ENCODE data around the gene RAD51B.

RAD51B gene

DNA sequence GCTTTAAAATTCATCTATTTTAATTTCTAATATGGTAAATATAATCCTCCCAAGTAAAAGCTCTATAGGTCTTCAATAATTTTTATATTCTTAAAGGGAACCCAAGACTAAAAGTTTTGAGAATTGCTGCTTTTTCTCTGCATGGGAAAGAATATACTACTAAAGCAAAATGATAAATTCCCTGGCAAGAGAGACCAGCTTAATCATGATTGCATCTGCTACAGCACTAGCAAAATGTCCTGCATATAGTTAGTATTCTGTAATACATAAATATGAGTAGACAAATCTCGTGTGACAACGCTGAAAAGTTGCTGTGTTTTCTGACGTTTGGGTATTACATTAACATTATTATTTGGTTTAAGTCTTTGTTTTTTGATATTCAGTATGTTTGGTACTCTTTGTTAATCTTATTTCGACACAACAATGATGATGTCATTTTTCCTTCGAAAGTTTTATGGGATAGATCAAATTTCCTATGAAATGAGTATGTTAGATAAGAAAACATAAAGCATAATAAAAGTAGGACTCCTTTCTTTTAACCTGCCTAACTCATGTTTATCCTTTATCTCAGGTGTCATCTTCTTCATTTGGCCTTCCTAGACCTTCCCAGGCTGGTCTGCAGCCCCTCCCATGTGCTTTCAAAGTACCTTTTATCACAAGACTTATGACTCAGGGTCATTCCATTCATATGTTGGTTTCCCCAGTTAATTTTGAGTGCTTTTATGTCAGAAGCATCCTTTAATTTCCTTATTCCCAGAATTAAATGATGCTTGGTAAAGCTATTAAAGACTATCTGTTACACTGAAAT, 321.9 kb downstream of the RAD51B start (continued):
- TF ChIP-seq ZFP37 (tag by site-specific recombination; IDR thresholded peaks at IDR 0.05), result no peak
- no peak for TF ChIP-seq ZNF585B (tag by site-specific recombination; IDR thresholded peaks at IDR 0.05)
- TF ChIP-seq ZFP69B (tag by site-specific recombination; IDR thresholded peaks at IDR 0.05), result peak; percentile 43; the same call in 1 of the 2 replicates
- TF ChIP-seq, protein P1, sequence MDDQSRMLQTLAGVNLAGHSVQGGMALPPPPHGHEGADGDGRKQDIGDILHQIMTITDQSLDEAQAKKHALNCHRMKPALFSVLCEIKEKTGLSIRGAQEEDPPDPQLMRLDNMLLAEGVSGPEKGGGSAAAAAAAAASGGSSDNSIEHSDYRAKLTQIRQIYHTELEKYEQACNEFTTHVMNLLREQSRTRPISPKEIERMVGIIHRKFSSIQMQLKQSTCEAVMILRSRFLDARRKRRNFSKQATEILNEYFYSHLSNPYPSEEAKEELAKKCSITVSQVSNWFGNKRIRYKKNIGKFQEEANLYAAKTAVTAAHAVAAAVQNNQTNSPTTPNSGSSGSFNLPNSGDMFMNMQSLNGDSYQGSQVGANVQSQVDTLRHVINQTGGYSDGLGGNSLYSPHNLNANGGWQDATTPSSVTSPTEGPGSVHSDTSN (CRISPR knock-in tag; IDR thresholded peaks at IDR 0.05), result no peak
- TF ChIP-seq ZNF302 (tag by site-specific recombination; IDR thresholded peaks at IDR 0.05; ENCODE audit: low read depth), result no peak
- peak; percentile 84 for TF ChIP-seq FEZF1 (tag by site-specific recombination; IDR thresholded peaks at IDR 0.05)
- TF ChIP-seq BCL11A (tag by site-specific recombination; IDR thresholded peaks at IDR 0.05; ENCODE audit: low read depth), result peak; percentile 75; the same call in 1 of the 2 replicates
- TF ChIP-seq ZNF843 (tag by site-specific recombination; IDR thresholded peaks at IDR 0.05), result peak; percentile 93
- no peak for TF ChIP-seq ZNF10 (tag by site-specific recombination; IDR thresholded peaks at IDR 0.05)
- no peak for TF ChIP-seq ZBTB8A (tag by site-specific recombination; IDR thresholded peaks at IDR 0.05)
- TF ChIP-seq, protein P2, sequence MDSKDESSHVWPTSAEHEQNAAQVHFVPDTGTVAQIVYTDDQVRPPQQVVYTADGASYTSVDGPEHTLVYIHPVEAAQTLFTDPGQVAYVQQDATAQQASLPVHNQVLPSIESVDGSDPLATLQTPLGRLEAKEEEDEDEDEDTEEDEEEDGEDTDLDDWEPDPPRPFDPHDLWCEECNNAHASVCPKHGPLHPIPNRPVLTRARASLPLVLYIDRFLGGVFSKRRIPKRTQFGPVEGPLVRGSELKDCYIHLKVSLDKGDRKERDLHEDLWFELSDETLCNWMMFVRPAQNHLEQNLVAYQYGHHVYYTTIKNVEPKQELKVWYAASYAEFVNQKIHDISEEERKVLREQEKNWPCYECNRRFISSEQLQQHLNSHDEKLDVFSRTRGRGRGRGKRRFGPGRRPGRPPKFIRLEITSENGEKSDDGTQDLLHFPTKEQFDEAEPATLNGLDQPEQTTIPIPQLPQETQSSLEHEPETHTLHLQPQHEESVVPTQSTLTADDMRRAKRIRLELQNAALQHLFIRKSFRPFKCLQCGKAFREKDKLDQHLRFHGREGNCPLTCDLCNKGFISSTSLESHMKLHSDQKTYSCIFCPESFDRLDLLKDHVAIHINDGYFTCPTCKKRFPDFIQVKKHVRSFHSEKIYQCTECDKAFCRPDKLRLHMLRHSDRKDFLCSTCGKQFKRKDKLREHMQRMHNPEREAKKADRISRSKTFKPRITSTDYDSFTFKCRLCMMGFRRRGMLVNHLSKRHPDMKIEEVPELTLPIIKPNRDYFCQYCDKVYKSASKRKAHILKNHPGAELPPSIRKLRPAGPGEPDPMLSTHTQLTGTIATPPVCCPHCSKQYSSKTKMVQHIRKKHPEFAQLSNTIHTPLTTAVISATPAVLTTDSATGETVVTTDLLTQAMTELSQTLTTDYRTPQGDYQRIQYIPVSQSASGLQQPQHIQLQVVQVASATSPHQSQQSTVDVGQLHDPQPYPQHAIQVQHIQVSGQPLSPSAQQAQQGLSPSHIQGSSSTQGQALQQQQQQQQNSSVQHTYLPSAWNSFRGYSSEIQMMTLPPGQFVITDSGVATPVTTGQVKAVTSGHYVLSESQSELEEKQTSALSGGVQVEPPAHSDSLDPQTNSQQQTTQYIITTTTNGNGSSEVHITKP (tag by site-specific recombination; IDR thresholded peaks at IDR 0.05), result peak; percentile 74; the same call in 1 of the 2 replicates
- TF ChIP-seq ZNF24 (tag by site-specific recombination; IDR thresholded peaks at IDR 0.05), result peak; percentile 79
- TF ChIP-seq ZNF266 (tag by site-specific recombination; IDR thresholded peaks at IDR 0.05; ENCODE audit: low read depth), result no peak
- peak; percentile 48; the same call in 1 of the 2 replicates for TF ChIP-seq PRDM1 (tag by site-specific recombination; IDR thresholded peaks at IDR 0.05)
- TF ChIP-seq OSR2 (tag by site-specific recombination; IDR thresholded peaks at IDR 0.05), result peak; percentile 70; the same call in 1 of the 2 replicates
- TF ChIP-seq MEIS1 (CRISPR knock-in tag; IDR thresholded peaks at IDR 0.05; ENCODE audit: borderline replicate concordance), result no peak
- TF ChIP-seq ZNF623 (tag by site-specific recombination; IDR thresholded peaks at IDR 0.05), result peak; percentile 35; the same call in 1 of the 2 replicates
- TF ChIP-seq ZNF341 (tag by site-specific recombination; IDR thresholded peaks at IDR 0.05; ENCODE audit: low read depth), result no peak
- no peak for TF ChIP-seq ZNF121 (tag by site-specific recombination; IDR thresholded peaks at IDR 0.05)
- peak; percentile 97 for TF ChIP-seq ZEB2 (tag by site-specific recombination; IDR thresholded peaks at IDR 0.05)
- TF ChIP-seq ZNF157 (tag by site-specific recombination; IDR thresholded peaks at IDR 0.05), result no peak
- TF ChIP-seq ZNF221 (tag by site-specific recombination; IDR thresholded peaks at IDR 0.05; ENCODE audit: borderline replicate concordance), result no peak
- TF ChIP-seq ZNF350 (tag by site-specific recombination; IDR thresholded peaks at IDR 0.05), result no peak
- TF ChIP-seq, protein P3, sequence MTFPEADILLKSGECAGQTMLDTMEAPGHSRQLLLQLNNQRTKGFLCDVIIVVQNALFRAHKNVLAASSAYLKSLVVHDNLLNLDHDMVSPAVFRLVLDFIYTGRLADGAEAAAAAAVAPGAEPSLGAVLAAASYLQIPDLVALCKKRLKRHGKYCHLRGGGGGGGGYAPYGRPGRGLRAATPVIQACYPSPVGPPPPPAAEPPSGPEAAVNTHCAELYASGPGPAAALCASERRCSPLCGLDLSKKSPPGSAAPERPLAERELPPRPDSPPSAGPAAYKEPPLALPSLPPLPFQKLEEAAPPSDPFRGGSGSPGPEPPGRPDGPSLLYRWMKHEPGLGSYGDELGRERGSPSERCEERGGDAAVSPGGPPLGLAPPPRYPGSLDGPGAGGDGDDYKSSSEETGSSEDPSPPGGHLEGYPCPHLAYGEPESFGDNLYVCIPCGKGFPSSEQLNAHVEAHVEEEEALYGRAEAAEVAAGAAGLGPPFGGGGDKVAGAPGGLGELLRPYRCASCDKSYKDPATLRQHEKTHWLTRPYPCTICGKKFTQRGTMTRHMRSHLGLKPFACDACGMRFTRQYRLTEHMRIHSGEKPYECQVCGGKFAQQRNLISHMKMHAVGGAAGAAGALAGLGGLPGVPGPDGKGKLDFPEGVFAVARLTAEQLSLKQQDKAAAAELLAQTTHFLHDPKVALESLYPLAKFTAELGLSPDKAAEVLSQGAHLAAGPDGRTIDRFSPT (tag by site-specific recombination; IDR thresholded peaks at IDR 0.05), result peak; percentile 76
- TF ChIP-seq ZNF544 (tag by site-specific recombination; IDR thresholded peaks at IDR 0.05), result no peak
- 0 out of 2 replicates have a peak, but pooled peaks have one; percentile 56 for TF ChIP-seq GLI2 (tag by site-specific recombination; IDR thresholded peaks at IDR 0.05; ENCODE audit: borderline replicate concordance, low read depth)
- 0 out of 2 replicates have a peak, but pooled peaks have one; percentile 45 for TF ChIP-seq GFI1B (tag by site-specific recombination; IDR thresholded peaks at IDR 0.05)
- no peak for TF ChIP-seq ZNF610 (tag by site-specific recombination; IDR thresholded peaks at IDR 0.05; ENCODE audit: borderline replicate concordance)
- TF ChIP-seq ZNF660 (tag by site-specific recombination; IDR thresholded peaks at IDR 0.05), result 0 out of 2 replicates have a peak, but pooled peaks have one; percentile 15
- TF ChIP-seq, protein P4, sequence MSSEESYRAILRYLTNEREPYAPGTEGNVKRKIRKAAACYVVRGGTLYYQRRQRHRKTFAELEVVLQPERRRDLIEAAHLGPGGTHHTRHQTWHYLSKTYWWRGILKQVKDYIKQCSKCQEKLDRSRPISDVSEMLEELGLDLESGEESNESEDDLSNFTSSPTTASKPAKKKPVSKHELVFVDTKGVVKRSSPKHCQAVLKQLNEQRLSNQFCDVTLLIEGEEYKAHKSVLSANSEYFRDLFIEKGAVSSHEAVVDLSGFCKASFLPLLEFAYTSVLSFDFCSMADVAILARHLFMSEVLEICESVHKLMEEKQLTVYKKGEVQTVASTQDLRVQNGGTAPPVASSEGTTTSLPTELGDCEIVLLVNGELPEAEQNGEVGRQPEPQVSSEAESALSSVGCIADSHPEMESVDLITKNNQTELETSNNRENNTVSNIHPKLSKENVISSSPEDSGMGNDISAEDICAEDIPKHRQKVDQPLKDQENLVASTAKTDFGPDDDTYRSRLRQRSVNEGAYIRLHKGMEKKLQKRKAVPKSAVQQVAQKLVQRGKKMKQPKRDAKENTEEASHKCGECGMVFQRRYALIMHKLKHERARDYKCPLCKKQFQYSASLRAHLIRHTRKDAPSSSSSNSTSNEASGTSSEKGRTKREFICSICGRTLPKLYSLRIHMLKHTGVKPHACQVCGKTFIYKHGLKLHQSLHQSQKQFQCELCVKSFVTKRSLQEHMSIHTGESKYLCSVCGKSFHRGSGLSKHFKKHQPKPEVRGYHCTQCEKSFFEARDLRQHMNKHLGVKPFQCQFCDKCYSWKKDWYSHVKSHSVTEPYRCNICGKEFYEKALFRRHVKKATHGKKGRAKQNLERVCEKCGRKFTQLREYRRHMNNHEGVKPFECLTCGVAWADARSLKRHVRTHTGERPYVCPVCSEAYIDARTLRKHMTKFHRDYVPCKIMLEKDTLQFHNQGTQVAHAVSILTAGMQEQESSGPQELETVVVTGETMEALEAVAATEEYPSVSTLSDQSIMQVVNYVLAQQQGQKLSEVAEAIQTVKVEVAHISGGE (tag by site-specific recombination; conservative IDR thresholded peaks at IDR 0.05; ENCODE audit: low read depth), result no peak

Data from HEK293 (cell line).